Ecto neural progenitor cell (in vitro differentiated cells): ENCODE data around the gene ITM2B.
A peak's percentile ranks its signal among the peaks of the same experiment; 100 is the strongest.
"Not testable (repeated sequence)": the region's sequence is repeated elsewhere in the genome, so short reads cannot be mapped to it uniquely, and the experiment has no call there.

Experiments
- DNase-seq: peaks from one replicate; pipeline ENCODE4 v3.0.0-alpha.2; 2018; ENCODE audit warnings: low spot score

The ITM2B gene

DNA sequence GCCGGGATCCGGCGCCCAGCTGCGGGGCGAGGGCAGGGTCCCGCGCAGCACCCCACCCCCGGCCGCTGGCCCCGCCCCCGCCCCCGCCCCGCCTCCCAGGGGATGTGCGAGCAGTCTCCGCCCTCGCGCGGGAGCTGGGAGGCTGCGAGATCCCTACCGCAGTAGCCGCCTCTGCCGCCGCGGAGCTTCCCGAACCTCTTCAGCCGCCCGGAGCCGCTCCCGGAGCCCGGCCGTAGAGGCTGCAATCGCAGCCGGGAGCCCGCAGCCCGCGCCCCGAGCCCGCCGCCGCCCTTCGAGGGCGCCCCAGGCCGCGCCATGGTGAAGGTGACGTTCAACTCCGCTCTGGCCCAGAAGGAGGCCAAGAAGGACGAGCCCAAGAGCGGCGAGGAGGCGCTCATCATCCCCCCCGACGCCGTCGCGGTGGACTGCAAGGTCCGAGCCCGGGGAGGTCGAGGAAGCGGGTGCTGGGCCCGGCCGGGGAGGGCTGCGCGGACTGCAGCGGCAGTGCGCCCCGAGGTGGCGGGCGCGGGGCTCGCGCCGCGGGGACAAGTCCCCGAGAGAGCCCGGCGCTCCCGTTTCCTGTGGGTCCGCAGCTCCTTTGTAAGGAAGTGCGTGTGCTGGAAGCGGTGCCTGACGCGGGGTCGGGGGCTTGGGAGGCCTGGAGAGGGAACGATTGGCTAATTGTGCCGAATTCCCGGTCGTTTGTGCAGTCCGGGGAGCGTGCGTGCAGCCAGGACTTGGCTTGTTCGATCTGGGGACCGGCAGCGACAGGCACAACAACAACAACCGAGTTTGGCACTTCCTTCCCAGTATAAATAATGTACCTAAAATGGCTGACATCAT lies at the start of gene ITM2B:
Gene ITM2B, plus strand, starts transcription at position 161 of the 843 bp plus-strand sequence. Its CDS starts 155 bp downstream, at position 316.
- DNase-seq, result peak; percentile 86

- no peak for DNase-seq
Measured at GRCh38 chr13:48184260-48184659, 48.7 kb upstream of the ITM2B start.

- no peak for DNase-seq
Measured at GRCh38 chr13:48185018-48185417, 48.0 kb upstream of the ITM2B start.

- no peak for DNase-seq
Measured at GRCh38 chr13:48186722-48187121, 46.3 kb upstream of the ITM2B start.

DNA sequence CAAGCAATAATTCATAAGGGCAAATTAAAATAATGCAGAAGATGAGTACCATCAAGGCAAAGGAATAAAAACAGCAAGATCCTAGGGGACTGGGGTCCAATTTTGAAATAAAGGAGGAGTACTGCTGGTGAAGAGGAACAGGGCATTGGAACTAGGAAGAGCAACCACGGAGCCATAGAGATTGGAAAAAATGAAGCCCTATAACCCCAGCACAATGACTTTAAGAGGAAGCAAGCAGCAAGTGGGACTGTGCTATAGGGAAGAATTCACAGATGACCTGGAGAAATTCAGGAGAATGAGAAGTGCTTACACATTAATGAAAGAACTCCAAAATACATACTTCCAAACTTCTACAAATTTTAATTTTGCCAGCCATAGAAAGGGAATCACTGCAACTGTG lies 44.9 kb upstream of the ITM2B start:
- no peak for DNase-seq

DNA sequence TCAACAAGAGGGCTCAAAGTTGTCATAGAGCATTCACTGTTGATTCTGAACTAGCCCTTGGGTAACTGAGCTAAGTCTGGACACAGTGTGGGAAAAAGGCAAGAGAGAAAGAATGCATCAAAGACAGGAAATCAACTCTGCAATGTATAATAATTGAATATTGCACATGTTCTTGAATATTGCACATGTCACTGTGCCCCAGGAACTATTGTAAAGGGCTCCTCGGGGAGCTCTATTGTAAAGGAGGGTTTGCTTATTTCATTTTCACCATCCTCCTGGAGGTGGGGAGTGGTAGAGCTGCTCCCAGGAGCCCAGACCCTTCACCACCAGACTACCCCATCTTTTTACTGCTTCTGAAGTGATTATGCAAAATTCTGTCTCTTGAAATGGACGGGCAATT lies 44.4 kb upstream of the ITM2B start:
- DNase-seq, result no peak

DNA sequence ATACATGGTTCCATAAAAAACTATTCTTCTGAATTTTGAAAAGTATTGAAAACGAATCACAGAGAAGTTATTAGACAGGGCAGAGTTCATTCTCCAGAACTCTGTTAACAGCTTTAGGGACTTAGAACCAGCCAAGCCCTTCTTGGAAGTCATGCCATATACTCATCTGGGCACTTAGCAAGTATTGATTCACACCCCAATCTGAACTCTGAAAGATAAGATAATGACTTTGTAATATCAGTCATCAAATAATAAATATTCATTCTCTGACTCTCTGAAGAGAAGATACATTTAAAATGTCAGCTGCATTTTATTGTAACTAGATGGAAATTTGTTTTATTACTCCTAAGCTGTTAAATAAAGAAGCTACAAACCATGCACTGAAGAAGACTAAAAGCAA lies 43.8 kb upstream of the ITM2B start:
- no peak for DNase-seq

GRCh38 chr13:48192411-48192935 lies 40.5 kb upstream of the ITM2B start:
- no peak for DNase-seq

GRCh38 chr13:48194379-48194754 lies 38.6 kb upstream of the ITM2B start:
- no peak for DNase-seq

- no peak for DNase-seq
Measured at GRCh38 chr13:48199404-48199946, 33.5 kb upstream of the ITM2B start.

GRCh38 chr13:48201044-48201443 lies 32.0 kb upstream of the ITM2B start:
- DNase-seq, result no peak

GRCh38 chr13:48207207-48207606 lies 25.8 kb upstream of the ITM2B start:
- not testable (repeated sequence) for DNase-seq

DNA sequence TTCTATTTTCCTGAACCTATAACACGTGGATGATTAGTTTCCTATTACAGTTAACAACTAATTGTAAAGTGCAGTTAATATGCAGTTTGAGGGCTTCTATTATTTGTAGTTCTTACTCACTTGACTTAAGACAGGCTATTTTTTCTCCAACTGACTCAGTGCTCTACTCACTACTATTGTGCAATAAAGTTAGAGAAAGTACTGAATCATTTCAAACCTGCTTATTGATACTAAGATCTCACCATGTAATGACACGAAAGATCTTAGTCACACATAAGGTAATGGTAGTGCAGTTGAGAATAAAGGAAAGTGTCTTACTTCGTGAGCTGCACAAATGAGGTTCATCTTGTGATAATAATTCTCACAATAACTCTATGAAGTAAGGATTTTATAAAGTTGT lies 22.8 kb upstream of the ITM2B start:
- no peak for DNase-seq

GRCh38 chr13:48214519-48215121 lies 18.4 kb upstream of the ITM2B start:
- no peak for DNase-seq

GRCh38 chr13:48215511-48216203 lies 17.3 kb upstream of the ITM2B start:
- not testable (repeated sequence) for DNase-seq

DNA sequence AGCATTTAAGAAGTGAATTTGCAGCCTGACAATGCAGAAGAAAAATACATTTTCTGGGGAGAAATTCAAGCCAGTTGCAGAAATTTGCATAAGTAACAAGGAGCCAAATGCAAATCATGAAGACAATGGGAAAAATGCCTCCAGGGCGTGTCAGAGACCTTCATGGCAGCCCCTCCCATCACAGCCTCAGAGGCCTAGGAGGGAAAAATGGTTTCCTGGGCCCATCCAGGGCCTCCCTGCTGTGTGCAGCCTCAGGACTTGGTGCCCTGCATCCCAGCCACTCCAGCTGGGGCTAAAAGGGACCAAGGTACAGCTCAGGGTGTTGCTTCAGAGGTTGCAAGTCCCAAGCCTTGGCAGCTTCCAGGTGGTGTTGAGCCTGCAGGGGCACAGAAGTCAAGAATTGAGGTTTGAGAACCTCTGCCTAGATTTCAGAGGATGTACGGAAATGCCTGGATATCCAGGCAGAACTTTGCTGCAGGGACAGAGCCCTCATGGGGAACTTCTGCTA lies 16.7 kb upstream of the ITM2B start:
- DNase-seq, result no peak

DNA sequence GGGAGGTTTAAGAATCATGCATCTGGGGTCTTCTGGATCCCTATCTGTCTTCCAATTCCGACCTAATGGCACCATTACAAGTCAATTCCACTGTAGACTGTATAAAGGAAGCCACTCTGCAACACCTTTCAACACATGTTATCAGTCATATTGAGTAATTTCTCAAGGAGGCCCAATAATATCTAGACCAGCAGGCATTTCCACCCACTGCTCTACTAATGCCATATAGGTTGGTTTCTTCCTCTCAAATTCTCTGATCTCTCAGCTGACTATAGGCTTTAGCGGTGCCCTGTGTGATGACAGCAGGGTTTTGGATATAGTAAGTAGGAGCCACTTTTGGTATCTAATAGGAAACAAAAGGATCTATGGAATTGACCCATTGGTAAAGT lies 12.4 kb upstream of the ITM2B start:
- DNase-seq, result no peak

- no peak for DNase-seq
Measured at GRCh38 chr13:48220981-48221685, 11.9 kb upstream of the ITM2B start.

- DNase-seq, result no peak
Measured at GRCh38 chr13:48221686-48222187, 11.3 kb upstream of the ITM2B start.

DNA sequence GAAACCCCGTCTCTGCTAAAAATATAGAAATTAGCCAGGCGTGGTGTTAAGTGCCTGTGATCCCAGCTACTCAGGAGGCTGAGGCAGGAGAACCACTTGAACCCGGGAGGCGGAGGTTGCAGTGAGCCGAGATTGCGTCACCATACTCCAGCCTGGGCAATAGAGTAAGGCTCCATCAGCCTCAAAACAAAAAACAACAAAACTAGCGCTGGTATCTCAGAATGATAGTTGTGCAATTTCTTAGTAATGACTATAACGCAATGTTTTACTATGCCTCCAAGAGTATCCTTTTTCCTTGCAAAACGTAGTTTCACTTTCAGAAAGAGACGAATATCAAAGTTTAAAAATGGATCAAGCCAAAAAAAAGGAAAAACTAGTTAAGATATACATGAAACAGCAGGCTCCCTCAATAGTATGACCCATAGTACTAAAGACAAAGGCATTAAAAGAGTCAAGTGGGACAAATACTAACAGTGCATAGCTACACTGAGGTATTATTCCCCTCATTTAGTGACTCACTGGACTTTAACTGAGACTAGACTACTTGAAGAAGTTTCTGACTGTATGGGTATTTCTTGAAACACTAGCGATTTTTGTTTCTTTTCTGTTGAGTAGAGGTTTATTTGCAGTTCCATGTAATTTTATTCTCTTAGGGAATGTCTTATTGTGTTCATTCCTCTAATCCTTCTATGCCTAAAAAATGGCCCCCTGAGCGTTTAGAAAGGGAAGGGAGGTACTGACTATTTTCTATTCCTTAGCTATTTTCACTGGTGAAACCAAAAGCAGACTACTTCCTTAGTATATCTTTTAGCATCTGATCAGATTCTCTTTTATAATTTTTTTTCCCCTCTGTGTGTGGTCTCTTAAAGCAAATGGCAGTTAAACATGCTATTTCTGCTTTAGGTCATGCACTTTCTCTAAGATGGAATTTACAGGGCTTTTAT lies 10.4 kb upstream of the ITM2B start:
- no peak for DNase-seq
